Esophagus muscularis mucosa (tissue), 4 donors: ENCODE results near the gene RBPJL.

ENCODE experiments used
- CTCF ChIP-seq, 3 experiments: fragments of 200-600 bp in 2 of 3; fragments of 450-650 bp in 1 of 3; sonication (generic) in 2 of 3; IDR thresholded peaks; one replicate each; pipeline ENCODE4 v1.5.1; 2017 to 2019; ENCODE audit warnings: antibody characterized with exemption in 3 of 3, mild to moderate bottlenecking in 2 of 3, moderate library complexity in 1 of 3
- EP300 ChIP-seq: sonication (generic); formaldehyde crosslinking; IDR thresholded peaks from one replicate; pipeline ENCODE4 v1.6.1; 2017; ENCODE audit warnings: antibody characterized with exemption
- POLR2A ChIP-seq: fragments of 450-650 bp; IDR thresholded peaks from one replicate; pipeline ENCODE4 v1.6.1; 2017; ENCODE audit warnings: antibody characterized with exemption, moderate library complexity, mild to moderate bottlenecking, low read depth

GRCh38 chr20:45308117-45308778 is 1.6 kb downstream of the RBPJL start, which contains the start of gene MATN4:
- no peak for TF ChIP-seq EP300
- TF ChIP-seq CTCF (IDR thresholded peaks at IDR 0.05), result no peak
- TF ChIP-seq POLR2A, result no peak
